Suprapubic skin (tissue), 4 donors: ENCODE data around the gene ROR2.

Experiments
- CTCF ChIP-seq, 2 donors: fragments of 200-600 bp in 1 of 2; fragments of 450-650 bp in 1 of 2; sonication (generic) in 1 of 2; IDR thresholded peaks; one replicate each; pipeline ENCODE4 v1.5.1; 2016 to 2019; ENCODE audit warnings: antibody characterized with exemption in 2 of 2, mild to moderate bottlenecking in 1 of 2, moderate library complexity in 1 of 2
- EP300 ChIP-seq: sonication (generic); formaldehyde crosslinking; IDR thresholded peaks from one replicate; pipeline ENCODE4 v1.6.1; 2017; ENCODE audit warnings: antibody characterized with exemption
- POLR2A ChIP-seq, 2 donors: fragments of 450-650 bp; IDR thresholded peaks; one replicate each; pipeline ENCODE4 v1.6.1; 2017; ENCODE audit warnings: antibody characterized with exemption in 2 of 2, mild to moderate bottlenecking in 2 of 2, moderate library complexity in 2 of 2
- POLR2AphosphoS5 ChIP-seq, 3 donors: sonication (generic); formaldehyde crosslinking; IDR thresholded peaks; one replicate each; pipeline ENCODE4 v1.6.1; 2017; ENCODE audit warnings: antibody characterized with exemption in 3 of 3

DNA sequence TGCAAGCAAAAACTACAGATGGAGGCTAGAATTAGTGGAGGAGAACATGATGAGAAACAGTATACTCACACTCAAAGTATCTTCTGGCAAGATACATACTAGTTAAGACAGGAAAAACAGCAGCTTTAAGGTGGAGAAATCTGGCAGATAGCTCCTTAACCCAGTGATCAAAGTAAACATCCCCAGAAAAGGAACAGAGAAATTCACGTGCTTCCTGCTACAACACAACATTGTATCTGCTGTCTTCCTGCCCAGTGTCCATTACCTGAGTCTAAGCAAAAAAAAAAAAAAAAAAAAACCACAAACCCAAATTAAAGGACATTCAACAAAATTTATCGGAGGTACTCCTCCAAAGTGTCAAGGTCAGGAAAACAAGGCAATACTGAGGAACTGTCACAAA, 38.4 kb downstream of the ROR2 start:
- TF ChIP-seq CTCF (IDR thresholded peaks at IDR 0.05) (no peak), POLR2A (IDR thresholded peaks at IDR 0.05) (no peak), POLR2AphosphoS5 (IDR thresholded peaks at IDR 0.05) (no peak), EP300 (no peak)
